Measurements from ENCODE around the gene HCFC1.

The HCFC1 gene

DNA sequence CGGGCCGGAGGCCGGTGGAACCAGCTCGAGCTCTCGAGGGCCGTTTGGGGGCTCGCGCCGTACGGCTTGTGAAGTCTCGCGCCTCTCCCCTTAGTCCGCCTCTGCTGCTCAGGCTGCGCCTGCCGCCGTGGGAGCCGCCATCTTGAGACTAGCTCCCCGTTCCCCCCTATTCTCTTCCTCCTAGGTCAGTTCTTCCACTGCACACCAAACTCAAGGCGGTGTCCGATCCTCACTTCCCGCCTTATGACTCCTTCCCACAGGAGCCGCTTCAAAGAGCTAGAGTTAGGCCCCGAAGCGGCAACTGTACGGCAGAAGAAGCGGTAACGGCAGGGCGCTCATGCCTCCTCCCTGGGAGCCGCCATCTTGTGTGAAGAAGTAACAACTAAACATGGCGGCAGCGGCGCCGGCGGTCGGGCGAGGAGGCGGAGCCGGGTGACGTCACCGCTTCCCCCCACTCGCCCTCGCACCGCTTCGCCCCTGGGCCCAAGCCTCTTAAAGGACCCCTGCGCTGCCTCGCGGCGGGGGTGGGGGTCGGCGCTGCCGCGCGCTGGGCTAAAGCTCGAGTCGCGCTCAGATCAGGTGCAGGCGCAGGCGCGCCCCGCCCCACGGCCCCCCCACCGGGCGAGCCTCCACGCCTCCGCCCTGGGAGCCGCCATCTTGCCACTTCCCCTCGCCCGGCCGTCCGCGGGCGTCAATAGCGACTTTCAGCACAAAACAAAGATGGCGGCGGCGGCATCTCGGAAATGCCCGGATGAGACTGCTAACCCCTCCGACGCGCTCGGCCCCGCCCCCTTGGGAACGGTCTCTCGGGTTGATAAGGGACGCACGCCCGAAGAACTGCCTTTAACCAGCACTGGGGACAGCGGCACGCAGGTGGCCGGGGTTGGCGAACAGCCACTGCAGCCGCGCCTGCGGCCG lies at the start of gene HCFC1:
TSS of gene HCFC1 (minus strand) at position 369 of the 918 bp plus-strand sequence. CDS start 978 bp downstream, outside the sequence.
- peak; percentile 93 to 94 for DNase-seq

DNA sequence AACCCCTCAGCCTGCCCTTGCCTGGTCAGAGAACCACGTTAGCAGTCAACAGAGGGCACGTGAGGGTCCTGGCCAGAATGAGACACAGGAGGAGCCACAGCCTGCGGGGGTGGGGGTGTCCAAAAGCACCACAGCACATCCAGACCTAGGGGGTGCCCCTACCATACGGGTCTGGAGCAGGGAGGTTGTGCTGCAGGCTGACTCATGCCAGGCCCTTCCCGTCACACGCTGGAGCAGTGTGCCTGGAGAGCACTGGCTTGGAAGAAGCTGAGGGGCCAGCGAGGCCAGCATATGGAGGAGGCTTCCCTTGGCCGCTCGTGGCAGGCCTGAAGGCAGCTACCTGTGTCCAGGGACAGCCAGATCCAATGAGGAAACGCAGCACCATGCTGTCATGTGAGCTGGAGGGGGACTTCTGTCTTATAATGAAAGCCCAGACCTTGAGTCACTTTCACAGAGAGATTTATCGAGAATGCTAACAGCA lies 49.6 kb upstream of the HCFC1 start:
- no peak for DNase-seq

DNA sequence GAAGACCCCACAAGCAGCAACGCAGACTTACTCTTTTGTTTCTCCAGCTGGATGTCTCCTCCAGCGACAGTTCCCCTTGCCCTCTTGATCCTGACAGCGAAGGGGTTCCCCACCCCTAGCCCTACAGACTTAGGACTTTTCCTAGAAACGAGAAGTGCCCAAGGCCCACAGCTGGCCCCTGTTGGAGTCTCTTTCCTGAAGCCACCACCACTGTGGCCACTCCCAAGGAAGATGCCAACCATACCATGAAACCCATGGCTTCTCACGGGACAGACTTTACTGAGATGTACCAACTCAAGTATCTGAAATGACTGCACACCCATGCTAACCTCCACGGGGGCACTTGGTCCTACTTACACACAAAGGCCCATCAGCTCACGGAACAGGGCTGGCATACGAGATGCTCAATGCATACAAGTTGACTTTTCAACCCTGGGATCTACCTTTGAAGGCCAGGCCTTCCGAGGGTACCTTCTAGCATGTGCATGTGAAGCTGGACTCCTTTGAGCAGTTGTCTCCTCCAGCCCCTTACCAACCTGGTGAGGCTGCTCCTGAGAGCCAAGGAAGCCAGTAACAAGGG lies 49.0 kb upstream of the HCFC1 start:
- no peak for DNase-seq

DNA sequence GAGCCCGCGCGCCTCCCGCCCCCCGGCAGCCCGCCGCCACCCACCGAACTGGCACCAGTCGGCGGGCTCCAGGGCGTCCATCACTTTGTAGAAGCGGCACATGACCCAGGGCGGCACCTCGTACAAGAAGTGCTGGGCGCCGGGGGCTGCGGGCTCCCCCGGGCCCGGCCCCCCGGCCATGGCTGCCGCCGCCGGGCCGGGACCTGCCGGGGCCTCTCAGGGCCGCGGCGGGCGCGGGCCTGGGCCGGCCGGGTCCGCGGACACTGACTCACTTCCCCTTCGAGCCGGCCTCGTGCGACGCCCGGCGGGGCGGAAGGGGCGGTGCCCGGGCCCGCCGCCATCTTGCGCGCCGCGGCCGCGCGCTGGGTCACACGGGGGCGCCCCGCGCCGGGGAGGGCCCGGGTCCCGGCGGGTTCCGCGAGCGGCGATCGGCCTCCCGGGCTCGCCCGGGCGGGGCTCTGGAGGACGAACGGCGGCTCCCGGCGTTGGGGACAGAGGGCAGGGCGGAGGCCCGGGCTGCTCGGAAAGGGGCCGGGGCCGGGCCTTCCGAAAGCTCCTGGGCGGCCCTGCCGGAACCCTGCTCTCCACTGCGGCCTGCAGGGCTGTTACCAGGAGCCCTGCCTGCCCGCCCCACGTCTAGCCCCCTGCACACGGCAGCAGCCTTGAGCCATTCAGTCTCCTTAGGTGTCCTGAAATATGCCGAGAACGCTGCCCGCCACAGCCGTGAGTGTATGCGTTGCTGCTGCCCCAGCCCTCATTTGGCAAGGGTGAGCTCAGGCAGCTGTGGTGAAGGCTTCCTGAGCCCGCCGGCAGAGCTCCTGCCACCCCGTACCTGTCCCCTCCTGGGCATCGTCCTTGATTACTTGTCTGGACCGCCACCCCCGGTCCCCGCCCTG lies 48.3 kb upstream of the HCFC1 start, which contains the start of gene IRAK1:
TSS of gene IRAK1 (minus strand) at position 270 of the 896 bp plus-strand sequence. CDS start at position 180, 90 bp downstream.
- peak; percentile 40 to 62 for DNase-seq

DNA sequence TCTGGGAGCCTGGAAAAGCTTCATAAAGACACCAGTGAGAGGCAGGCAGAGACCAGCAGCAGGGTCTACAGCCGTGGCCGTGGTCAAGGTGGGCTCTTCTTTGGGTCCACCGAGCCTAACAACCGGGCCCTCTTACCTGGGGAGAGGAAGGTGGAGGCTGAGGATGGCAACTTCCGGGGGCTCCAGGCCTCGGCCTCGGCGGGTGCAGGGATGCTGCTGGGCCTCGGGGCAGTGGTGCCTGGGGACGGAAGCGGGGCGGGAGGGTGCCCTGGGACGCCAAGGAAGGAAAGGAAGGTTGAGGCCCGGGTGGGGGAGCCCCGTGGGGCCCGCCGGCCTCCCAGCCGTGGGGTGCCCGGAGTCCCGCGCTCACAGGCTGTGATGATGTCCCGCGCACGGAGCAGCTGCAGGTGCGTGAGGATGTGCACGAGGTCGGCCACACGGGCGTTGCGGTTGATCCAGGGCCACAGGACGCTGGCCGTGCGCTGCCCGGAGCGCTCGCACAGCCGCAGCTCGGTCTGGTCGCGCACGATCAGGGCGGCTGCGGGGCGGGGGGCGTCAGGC lies 47.5 kb upstream of the HCFC1 start:
- peak in 1 of 2 donors; percentile 16 for DNase-seq

DNA sequence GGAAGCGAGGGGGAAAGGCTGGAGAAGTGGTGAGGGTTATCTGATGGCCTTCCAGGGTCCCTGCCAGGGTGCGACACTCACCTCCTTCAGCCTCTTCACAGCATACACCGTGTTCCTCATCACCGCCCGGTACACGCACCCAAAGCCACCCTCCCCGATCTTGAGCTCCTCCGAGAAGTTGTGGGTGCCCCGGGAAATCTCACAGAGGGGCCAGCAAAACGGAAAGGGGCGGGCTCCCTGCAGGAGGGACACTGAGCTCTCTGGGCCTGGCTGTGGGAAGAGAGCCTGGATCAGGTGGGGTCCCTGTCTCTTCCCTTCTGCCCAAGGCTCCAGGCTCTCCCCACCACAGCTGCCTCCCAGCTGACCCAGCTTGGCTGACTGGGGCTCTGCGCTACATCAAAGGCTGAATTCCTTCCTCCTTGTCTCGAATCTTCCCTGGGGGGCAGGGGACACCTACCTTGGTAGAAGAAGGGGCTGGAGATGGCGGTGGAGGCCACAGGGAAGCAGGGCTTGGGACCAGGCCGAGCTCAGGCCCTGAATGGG lies 47.0 kb upstream of the HCFC1 start:
- no peak for DNase-seq

DNA sequence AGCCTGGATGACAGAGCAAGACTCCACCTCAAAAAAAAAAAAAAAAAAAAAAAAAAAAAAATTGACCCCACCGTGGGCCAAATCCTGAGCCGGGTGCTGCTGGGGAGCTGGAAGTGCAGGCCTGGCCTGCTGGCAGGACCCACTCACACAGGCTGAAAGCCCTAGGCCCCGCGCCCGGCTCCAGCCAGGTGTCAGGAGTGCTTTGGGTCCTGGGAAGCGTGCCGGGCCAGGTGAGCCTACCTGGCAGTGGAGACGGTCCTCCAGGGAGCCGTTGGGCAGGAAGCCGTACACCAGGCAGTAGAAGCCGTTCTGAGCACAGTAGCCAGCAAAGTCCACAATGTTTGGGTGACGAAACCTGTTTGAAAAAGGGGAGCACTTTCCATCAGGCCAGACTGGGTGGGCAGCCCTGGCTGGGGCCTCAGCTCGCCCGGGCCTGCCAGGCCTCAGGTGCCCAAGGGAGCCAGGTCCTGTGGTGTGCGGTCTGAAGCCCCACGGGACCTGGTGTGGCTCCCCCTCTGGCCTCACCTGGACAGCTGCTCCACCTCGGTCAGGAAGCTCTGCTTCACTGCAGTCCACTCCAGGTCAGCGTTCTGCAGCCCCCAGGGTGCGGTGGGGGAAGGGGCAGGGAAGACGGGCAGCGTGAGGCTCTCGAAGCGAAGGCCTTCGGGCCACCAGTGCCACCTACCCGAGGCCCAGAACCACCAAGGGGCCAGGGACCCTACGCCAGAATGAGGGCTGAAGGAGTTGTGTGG lies 46.3 kb upstream of the HCFC1 start:
- DNase-seq, result no peak

DNA sequence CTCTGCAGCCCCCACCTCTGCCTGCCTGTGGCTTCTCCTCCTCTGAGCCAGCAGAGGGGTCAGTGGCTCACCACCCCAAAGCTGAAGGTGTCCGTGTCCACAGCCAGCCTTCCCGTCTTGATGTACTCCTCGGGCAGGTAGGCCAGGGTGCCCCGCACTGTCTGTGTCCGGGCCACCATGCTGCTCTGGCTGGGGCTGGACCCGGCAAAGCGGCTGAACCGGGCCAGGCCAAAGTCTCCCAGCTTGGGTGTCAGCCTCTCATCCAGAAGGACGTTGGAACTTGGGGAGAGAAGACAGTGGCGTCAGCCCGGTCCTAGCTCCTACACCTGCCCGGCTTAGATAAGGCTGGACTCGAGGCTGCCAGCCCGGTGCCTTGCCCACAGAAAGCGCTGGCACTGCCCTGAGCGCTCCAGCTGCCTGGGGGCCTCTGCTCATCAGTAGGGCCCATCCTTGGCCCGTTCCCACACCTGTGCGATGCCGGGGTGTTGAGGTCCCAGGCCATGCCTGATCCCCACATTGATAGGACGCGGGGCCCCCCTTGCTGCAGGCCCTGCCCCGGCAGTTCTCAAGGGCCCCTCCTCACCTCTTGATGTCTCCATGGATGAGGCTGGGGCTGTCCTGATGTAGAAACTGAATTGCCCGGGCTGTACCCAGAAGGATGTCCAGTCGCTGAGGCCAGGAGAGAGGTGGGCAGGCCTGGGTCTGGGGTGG lies 44.9 kb upstream of the HCFC1 start:
- DNase-seq, result no peak

DNA sequence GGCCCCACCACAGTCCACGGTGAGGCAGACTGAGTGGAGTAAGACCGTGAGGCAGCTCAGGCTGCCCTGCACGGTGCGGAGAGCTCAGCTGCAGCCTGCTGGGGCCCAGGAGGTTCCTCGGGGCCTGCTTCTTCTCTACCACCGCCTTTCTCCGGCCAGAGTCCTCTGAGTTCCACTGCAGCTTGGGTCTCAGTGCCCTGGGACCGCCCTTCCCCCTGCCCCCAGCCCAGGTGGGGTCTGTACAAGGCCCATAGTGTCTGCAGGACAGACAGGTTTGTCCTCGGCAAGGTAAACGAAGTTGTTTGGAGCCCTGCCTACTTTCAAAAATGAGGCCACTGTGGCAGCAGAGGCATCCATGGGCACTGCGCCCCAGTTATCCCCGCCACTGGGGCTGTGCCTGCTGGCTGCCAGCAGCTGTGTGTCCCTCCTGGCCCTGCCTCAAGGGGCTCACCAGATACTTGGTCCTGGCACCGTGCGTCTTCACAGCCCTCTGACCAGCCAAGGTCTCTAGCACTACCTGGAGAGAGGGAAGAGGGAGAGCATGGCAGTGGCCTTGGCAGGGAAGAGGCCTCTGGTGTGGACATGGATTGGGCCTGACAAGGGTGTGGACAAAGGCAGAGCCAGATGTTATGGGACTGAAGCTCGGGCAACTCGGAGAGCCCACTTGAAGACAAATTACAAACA lies 44.1 kb upstream of the HCFC1 start:
- no peak for DNase-seq

DNA sequence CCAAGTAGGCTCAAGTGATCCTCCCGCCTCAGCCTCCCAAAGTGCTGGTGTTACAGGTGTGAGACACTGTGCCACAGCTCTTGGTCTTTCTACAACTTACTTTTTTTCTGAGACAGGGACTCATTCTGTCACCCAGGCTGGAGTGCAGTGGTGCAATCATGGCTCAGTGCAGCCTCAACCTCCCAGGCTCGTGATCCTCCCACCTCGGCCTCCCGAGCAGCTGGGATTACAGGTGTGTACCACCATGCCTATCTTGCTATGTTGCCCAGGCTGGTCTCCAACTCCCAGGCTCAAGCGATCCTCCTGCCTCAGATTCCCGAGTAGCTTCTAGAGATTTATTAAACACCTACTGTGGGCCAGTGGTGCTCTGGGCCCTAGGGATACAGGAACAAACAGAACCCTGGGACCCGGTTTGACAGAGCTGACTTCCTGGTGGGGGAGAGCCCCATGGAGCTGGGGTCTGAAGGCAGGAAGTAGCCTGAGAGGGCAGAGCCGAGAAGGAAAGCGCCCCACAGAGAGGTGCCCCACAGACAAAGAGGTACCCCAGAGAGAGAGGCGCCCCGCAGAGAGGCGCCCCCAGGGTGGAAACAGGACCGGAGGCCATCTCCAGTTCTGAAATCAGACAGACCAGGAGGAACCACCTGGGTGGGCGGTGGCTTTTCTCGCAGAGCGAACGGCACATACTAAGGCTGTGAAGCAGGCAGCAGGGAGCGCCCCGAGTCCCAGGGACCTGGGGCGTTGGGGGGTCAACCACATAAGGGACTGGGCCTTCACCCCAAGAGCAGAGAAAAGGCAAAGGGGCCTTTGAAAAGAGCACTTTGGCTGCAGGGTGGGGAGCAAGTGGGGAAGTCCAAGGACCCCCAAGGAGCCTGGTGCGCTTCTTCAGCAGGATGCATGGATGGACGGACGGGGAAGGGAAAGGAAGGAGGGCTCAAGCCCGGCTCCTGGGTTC lies 43.1 kb upstream of the HCFC1 start:
- DNase-seq, result no peak

DNA sequence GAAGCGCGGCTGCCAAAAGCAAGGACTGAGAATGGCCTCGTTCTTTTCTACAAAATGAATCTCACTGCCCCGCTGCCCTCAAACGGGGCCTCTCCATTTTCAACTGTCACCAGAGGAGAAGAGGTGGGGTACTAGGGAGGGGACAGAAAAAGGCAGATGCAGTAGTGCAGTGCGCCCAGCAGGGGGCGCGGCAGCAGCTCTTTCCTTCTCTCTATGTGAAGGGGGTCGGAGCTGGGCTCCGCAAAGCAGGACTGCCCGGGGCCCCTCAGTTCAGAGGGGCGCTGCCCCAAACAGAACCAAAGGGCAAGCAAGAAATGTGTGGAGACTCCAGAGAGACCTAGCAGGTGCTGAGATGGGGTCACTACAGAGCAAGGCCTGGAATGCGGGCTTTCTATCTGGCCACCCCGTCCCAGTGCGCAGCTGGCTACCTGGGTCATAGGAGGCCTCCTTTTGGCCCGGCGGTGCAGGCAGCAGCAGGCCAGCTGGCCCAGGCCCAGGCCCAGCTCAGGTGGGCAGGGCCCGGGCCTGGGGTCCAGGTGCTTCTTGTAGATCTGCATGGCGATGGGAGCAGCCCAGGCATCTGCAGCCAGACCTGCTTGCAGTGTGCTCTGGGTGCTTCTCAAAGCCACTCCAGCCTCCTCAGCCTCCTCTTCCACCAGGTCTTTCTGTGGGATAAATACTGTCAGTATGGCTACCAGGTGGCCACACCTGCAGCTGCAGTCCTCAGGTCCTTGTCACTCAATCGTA lies 42.2 kb upstream of the HCFC1 start:
- peak; percentile 49 to 67 for DNase-seq

DNA sequence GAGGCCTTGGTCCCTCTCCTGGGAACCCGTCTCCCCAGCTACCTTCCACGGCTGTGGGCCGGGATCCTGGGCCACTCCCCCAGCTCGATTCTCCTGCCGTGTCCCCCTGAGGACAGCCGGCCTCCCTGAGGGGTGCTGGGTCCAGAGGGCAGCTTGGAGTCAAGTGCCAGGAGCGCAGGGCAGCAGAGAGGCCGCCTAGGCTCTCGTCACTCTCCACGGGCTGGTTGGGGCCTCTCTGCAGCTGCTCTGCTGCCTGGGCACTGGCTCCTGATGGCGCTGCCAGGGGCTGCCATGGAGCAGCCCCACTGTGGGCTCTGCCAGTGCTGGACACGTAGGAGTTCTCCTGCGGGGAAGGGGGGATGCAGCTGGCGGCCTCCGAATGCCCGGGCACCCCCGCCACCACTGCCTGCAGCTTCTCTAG lies 41.4 kb upstream of the HCFC1 start:
- no peak for DNase-seq

DNA sequence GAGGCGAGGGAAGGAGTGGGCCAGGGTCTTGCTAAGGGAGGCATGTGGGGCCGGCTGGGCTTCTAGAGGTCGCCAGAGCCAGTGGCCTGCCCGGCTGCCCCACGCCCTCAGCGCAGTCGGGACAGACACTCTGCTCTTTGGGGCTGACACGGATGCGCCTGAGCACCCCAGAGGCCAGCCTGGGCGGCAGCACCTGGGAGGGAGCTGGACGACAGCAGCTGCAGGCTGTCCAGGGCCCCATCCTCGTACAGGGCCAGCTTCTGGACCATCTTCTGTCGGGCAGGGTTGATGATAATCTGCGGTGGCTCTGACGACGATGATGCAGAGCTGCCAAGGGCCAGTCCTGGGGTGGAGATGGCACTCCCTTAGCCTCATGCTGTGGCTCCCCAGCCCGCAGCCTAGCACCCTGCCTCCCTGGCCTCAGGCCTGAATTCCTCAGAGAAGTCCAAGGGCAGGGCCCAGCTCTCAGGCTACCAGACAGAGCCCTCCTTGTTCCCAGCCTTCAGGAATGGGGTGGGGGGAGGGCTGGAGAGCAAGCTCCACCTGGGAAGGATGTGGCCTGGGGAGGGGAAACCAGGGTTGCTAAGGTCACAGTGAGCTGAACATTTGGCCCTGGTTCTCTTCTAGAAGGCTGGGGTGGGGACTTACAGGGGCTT lies 40.8 kb upstream of the HCFC1 start:
- DNase-seq, result no peak

DNA sequence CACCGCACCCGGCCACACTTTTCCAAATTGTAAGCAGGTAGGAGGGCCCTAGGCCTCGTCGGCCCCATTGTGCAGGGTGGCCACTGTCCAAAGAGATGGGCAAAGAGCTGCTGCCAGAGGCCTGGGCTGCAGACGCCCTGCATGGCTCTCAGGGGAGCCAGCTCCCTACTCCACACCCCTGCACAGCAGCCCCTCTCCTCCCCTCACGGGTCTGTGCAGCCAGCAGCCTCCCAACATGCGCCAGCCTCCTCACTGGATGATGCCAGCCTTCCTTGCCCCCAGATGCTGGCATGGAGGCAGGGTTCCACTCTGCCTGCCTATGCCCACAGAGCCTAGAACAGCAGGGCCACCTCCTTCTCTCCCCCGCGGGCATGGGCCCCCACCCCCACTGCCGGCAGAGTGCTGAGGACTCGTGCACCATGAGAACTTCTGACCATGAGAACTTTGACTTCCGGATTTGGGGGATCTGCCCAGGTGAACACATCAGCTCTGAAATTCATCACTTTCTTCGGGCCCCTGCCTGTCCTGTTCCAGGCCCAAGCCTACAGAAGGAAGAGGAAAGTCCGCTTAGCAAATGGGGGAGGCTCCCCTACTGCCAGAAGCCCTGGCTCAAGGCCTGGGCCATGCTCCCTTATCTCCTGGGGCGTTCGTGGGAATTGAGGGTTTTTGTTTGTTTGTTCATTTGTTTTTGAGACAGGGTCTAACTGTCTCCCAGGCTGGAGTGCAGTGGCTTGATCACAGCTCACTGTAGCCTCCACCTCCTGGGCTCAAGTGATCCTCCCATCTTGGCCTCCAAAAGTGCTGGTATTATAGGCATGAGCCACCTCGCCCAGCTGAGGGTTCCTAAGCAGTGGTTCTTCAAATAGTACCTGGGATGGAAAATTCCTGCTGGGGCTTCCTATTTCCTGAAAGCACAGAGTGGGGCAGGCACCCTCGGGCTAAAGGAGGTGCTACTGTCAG lies 40.0 kb upstream of the HCFC1 start:
- DNase-seq, result no peak

DNA sequence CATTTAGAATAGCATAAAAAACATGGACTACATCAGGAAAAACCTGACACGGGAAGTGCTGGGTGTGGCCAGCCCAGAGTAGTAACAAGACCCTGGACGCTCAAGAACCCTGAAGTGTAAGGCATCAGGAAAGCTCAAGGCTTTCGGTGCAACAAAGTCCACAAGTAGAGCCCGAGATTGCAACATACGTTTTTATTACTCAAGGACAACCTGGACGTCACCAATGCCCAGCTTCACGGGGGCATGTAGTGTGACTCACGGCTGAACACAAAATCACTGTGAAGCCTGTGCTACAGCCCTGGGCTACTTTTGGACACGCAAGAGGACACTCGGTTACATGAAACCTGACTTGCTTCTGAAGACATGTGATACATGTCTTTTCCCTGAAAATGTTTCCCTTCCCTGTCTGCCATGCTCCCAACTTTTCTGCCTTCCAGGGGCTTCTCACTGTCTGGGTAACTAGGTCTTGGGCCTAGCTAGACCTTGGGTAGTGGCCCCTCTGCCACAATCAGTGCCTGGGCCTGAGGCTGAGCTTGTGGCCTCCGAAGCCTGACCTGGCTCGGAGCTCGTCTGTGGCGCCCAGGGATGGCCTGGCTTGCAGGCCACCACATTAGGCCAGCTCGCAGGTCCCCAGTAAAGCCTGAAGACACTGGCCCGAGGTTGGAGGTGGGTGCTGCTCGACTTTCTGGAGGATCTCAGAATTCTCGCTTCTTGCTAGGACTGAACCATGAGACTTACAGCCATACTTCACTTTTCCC lies 38.9 kb upstream of the HCFC1 start:
- peak in 1 of 2 donors; percentile 46 for DNase-seq

DNA sequence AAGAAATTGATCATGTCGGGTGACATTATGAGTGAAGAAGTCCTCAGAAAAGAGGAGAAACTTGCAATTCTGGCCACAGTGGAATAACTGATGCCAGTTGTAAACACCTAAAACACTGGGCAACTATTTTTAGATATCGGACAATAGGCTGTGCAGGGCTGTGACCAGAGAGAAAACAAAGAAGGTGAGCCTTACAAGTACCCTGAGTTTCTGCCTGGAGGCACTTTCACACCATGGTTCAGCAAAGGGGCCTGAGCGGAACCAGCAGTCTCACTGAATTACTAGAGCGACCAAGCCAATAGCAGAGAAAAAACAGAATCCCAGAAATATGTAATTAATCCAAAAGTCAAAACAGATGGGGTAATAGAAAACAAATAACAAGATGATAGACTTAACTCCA lies 36.9 kb upstream of the HCFC1 start:
- no peak for DNase-seq
